Neural progenitor cell (in vitro differentiated cells): ENCODE results near the gene JPH3.

ENCODE experiments used
- CTCF ChIP-seq: fragments of 200-600 bp; sonication (generic); IDR thresholded peaks from 2 replicates; pipeline ENCODE4 v1.5.1; 2017; ENCODE audit warnings: antibody characterized with exemption, mild to moderate bottlenecking
- EZH2 ChIP-seq: fragments of 200-600 bp; sonication (generic); IDR thresholded peaks from 2 replicates; pipeline ENCODE4 v1.6.1; 2017; ENCODE audit warnings: antibody characterized with exemption, mild to moderate bottlenecking, moderate library complexity
- EZH2phosphoT487 ChIP-seq: fragments of 200-600 bp; sonication (generic); IDR thresholded peaks from 2 replicates; pipeline ENCODE4 v1.6.1; 2017; ENCODE audit warnings: antibody characterized with exemption

DNA sequence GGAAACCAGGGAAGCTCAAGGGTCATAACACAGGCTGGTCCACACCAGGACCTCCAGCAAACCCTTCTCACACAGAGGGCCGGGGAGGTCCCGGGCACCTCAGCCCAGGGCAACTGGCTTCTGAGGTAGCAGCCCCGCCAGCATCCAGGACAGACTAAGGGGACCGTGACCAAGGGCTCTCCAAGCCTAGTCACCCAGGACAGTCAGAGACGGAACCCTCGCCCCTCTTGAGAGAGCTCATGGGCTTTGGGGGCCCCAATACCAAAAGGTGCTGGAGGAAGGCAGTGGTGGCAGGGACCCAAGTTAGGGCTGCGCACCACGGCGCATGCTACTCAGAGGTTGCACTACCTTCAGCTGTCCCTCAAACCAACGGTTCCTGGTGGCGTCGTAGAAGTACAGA lies 108.6 kb downstream of the JPH3 start:
- TF ChIP-seq CTCF (no peak), EZH2 (no peak), EZH2phosphoT487 (no peak)
